ENCODE measurements around the gene PRDX6. TPM values are rescaled to one million over a fixed set of nuclear protein-coding genes. Genes with fewer than 3 reads are reported as not detected.

PRDX6 gene
- total and polyA plus RNA-seq, 2 of the 8 experiments (the other 6 are each of a cell fraction or from before 2014, with no cell fraction given): 348 to 677 TPM

DNA sequence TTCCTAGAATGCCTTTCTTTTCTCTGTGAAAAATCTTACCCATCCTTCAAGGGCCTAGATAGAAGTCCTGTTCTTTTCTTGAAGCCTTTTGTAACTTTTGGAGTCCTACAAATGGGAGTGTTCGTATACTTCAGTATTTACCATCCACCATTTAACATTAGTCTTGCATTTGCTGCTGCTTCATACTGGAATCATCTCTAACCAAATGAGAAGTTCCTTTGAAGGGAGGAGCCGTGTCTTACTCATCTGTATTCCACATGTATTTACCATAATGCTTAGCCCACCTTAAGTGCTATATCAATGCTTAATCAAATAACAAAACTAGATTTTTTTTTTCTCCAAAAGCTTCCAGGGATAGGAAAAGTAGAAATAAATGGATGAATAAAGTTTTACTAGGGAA is 7.1 kb downstream of the PRDX6 start:
- H2BK12ac ChIP-seq (ENCODE audit: low read depth, low read length): no peak overlapping the region
- H3K79me2 ChIP-seq (ENCODE audit: control insufficient read depth in 1 of 2, insufficient read depth in 2 of 2, low read length in 2 of 2): peaks cover 0 to 39% of the 10 kb centered on the region in 2 experiments; a peak in 2 of 4 replicates
- no peaks in the 10 kb centered on the region for H3K23me2 ChIP-seq (ENCODE audit: low read depth, low read length)
- H3K4me2 ChIP-seq (ENCODE audit: insufficient read depth in 1 of 2, low read depth in 2 of 2, low read length in 2 of 2): no peak overlapping the region
- H3K27me3 ChIP-seq (replicated peaks in 1 of 4; ENCODE audit: control insufficient read depth in 3 of 4, extremely low read depth in 1 of 4, insufficient read depth in 3 of 4, low read length in 3 of 4): no peaks in the 10 kb centered on the region
- H3K36me3 ChIP-seq (ENCODE audit: control insufficient read depth in 2 of 4, insufficient read depth in 4 of 4, low read length in 3 of 4): peaks cover 54 to 96% (median 76%) of the 10 kb centered on the region in 4 experiments
- no peak overlapping the region for H3K23ac ChIP-seq (ENCODE audit: insufficient read length)
- H2AK5ac ChIP-seq (ENCODE audit: low read depth, low read length): no peak overlapping the region
- H3K27ac ChIP-seq (ENCODE audit: low read depth, low read length): no peak overlapping the region
- CTCF ChIA-PET (ENCODE audit: partially characterized antibody): interaction anchor here (1.5 to 1.7 kb wide), 2 partner anchors 22 to 45 kb away, joined by 4 to 7 read pairs; no protein-coding TSS in a partner anchor
- FAIRE-seq (no peak), DNase-seq (ENCODE audit: low read depth in 1 of 2, low spot score in 2 of 2) (no peak)
- 94% methylated on average over 2 of the region's 2 CpGs; no CpG with 5 or more reads in 1 of the 2 experiments for WGBS, 2 experiments (ENCODE audit: extremely low coverage in 1 of 2, insufficient coverage in 1 of 2, insufficient read length in 1 of 2, insufficient replicate concordance in 2 of 2, low coverage in 1 of 2, low lambda C conversion rate in 2 of 2, missing lambda C conversion rate in 1 of 2)
- H3K9me3 ChIP-seq (ENCODE audit: insufficient read depth in 2 of 2, low read depth in 1 of 2, low read length in 1 of 2): no peaks in the 10 kb centered on the region
- H3K4ac ChIP-seq (replicated peaks; ENCODE audit: insufficient read length, low read depth, low read length): no peak overlapping the region
- peaks cover 0 to 5% (median 2%) of the 10 kb centered on the region in 4 experiments; a peak in 5 of 7 replicates for H3K4me1 ChIP-seq (replicated peaks in 1 of 4; ENCODE audit: control insufficient read depth in 3 of 4, insufficient read depth in 4 of 4, low read length in 3 of 4)
- H2BK5ac ChIP-seq (ENCODE audit: low read depth, low read length): no peak overlapping the region
- H2BK120ac ChIP-seq (replicated peaks; ENCODE audit: low read depth, low read length): no peak overlapping the region
- H3K56ac ChIP-seq (replicated peaks; ENCODE audit: insufficient read length, low read depth, low read length): no peak overlapping the region
- H3K14ac ChIP-seq (ENCODE audit: insufficient read length): no peak overlapping the region
- no peak overlapping the region for H3K9ac ChIP-seq (replicated peaks in 1 of 4; ENCODE audit: extremely low read depth in 1 of 4, low read depth in 3 of 4, low read length in 3 of 4)
- H2BK15ac ChIP-seq (ENCODE audit: low read length): no peak overlapping the region
- POLR2A ChIA-PET (ENCODE audit: partially characterized antibody): no interaction called here
- TF ChIP-seq, protein P1, sequence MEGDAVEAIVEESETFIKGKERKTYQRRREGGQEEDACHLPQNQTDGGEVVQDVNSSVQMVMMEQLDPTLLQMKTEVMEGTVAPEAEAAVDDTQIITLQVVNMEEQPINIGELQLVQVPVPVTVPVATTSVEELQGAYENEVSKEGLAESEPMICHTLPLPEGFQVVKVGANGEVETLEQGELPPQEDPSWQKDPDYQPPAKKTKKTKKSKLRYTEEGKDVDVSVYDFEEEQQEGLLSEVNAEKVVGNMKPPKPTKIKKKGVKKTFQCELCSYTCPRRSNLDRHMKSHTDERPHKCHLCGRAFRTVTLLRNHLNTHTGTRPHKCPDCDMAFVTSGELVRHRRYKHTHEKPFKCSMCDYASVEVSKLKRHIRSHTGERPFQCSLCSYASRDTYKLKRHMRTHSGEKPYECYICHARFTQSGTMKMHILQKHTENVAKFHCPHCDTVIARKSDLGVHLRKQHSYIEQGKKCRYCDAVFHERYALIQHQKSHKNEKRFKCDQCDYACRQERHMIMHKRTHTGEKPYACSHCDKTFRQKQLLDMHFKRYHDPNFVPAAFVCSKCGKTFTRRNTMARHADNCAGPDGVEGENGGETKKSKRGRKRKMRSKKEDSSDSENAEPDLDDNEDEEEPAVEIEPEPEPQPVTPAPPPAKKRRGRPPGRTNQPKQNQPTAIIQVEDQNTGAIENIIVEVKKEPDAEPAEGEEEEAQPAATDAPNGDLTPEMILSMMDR (IDR thresholded peaks at IDR 0.05; ENCODE audit: control extremely low read depth in 1 of 3, insufficient read depth in 1 of 3, low read depth in 1 of 3, low read length in 3 of 3): no peak
- TF ChIP-seq, protein P2, sequence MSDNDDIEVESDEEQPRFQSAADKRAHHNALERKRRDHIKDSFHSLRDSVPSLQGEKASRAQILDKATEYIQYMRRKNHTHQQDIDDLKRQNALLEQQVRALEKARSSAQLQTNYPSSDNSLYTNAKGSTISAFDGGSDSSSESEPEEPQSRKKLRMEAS (IDR thresholded peaks at IDR 0.05): no peak
- TF ChIP-seq EGR1 (IDR thresholded peaks at IDR 0.05; ENCODE audit: borderline replicate concordance, low read depth, low read length) (no peak), EZH2 (IDR thresholded peaks at IDR 0.05; ENCODE audit: low read depth, low read length, severe bottlenecking) (no peak), CHD2 (IDR thresholded peaks at IDR 0.05; ENCODE audit: low read length) (no peak), RXRA (IDR thresholded peaks at IDR 0.05; ENCODE audit: insufficient read depth, low read depth, low read length) (no peak), CTBP2 (IDR thresholded peaks at IDR 0.05; ENCODE audit: borderline replicate concordance, insufficient read depth, insufficient read length, low read length) (no peak), GTF2F1 (IDR thresholded peaks at IDR 0.05; ENCODE audit: borderline replicate concordance, low read depth, low read length) (no peak), GABPA (IDR thresholded peaks at IDR 0.05; ENCODE audit: borderline replicate concordance, insufficient read depth, low read length) (no peak), HDAC2 (IDR thresholded peaks at IDR 0.05; ENCODE audit: borderline replicate concordance in 1 of 2, low read depth in 2 of 2, low read length in 2 of 2) (no peak), BACH1 (IDR thresholded peaks at IDR 0.05; ENCODE audit: low read length) (no peak)
- H3K4me3 ChIP-seq (ENCODE audit: extremely low read depth in 1 of 4, insufficient read depth in 2 of 4, low read depth in 3 of 4, low read length in 4 of 4): no peak overlapping the region
- no peak overlapping the region for H2BK20ac ChIP-seq (ENCODE audit: low read length)
- H3K18ac ChIP-seq (ENCODE audit: extremely low read depth, low read length): no peak overlapping the region
- H4K5ac ChIP-seq (ENCODE audit: insufficient read length, low read depth, low read length): no peak overlapping the region
- no peak overlapping the region for H4K91ac ChIP-seq (replicated peaks; ENCODE audit: insufficient read length, low read length)
- no peak overlapping the region for H4K8ac ChIP-seq (ENCODE audit: extremely low read depth, insufficient read depth, low read length)
- H4K20me1 ChIP-seq (replicated peaks in 1 of 2; ENCODE audit: control insufficient read depth in 1 of 2, insufficient read depth in 2 of 2, low read length in 2 of 2): peaks cover 8% of the 10 kb centered on the region in 2 experiments
- H3K79me1 ChIP-seq (ENCODE audit: low read depth, low read length): no peaks in the 10 kb centered on the region
- H2AFZ ChIP-seq (ENCODE audit: low read length): no peak overlapping the region

Measured in H1 (cell line).